Smooth muscle cell (in vitro differentiated cells): ENCODE results near the gene TMEM132C. TPM values are rescaled to one million over a fixed set of nuclear protein-coding genes. Genes with fewer than 3 reads are reported as not detected.

Experiments
- DNase-seq: peaks from one replicate; lab custom pipeline; 2025; ENCODE audit not compliant: unreplicated experiment; lab: John Stamatoyannopoulos, UW
- H2AFZ ChIP-seq: fragments of 200-600 bp; sonication (generic); 2 replicates; pipeline ENCODE4 v1.6.0; 2016; ENCODE audit warnings: antibody characterized with exemption, low read depth, mild to moderate bottlenecking
- H3F3A ChIP-seq: fragments of 200-600 bp; sonication (generic); 2 replicates; pipeline ENCODE4 v1.6.0; 2017; ENCODE audit warnings: antibody characterized with exemption, low read depth
- H3K27ac ChIP-seq: fragments of 200-600 bp; sonication (generic); 2 replicates; pipeline ENCODE4 v1.5.1; 2016; ENCODE audit warnings: low read depth, mild to moderate bottlenecking
- H3K27me3 ChIP-seq: fragments of 200-600 bp; sonication (generic); 2 replicates; pipeline ENCODE4 v1.6.1; 2016; ENCODE audit warnings: low read depth, mild to moderate bottlenecking
- H3K36me3 ChIP-seq: fragments of 200-600 bp; sonication (generic); 2 replicates; pipeline ENCODE4 v1.5.1; 2016; ENCODE audit warnings: low read depth
- H3K4me1 ChIP-seq: fragments of 200-600 bp; sonication (generic); 2 replicates; pipeline ENCODE4 v1.5.1; 2016; ENCODE audit warnings: low read depth
- H3K4me2 ChIP-seq: fragments of 200-600 bp; sonication (generic); 2 replicates; pipeline ENCODE4 v1.6.0; 2016; ENCODE audit warnings: mild to moderate bottlenecking
- H3K4me3 ChIP-seq: fragments of 200-600 bp; sonication (generic); 2 replicates; pipeline ENCODE4 v1.5.1; 2016; ENCODE audit warnings: mild to moderate bottlenecking
- H3K79me2 ChIP-seq: fragments of 200-600 bp; sonication (generic); 2 replicates; pipeline ENCODE4 v1.6.0; 2016; ENCODE audit warnings: low read depth, mild to moderate bottlenecking
- H3K9ac ChIP-seq: fragments of 200-600 bp; sonication (generic); 2 replicates; pipeline ENCODE4 v1.6.0; 2016; ENCODE audit warnings: low read depth
- H3K9me3 ChIP-seq: fragments of 200-600 bp; sonication (generic); replicated peaks from 2 replicates; pipeline ENCODE4 v1.5.1; 2016; ENCODE audit warnings: low read depth
- H4K20me1 ChIP-seq: fragments of 200-600 bp; sonication (generic); 2 replicates; pipeline ENCODE4 v1.6.0; 2016; ENCODE audit warnings: low read depth
- CTCF ChIP-seq: fragments of 200-600 bp; sonication (generic); IDR thresholded peaks from 2 replicates; pipeline ENCODE4 v1.5.1; 2017; ENCODE audit warnings: borderline replicate concordance, mild to moderate bottlenecking, antibody characterized with exemption; ENCODE audit not compliant: insufficient read depth, poor library complexity, severe bottlenecking
- whole genome bisulfite sequencing: methylation state at CpG from one replicate; pipeline ENCODE4 v1.1.7; 2016; ENCODE audit warnings: low lambda C conversion rate; 5-methylcytosine and 5-hydroxymethylcytosine counted together
- polyA plus RNA-seq: library from polyadenylated mRNA; unstranded; fragments of >200 nt; fragmentation: Nextera tagmentation; extraction: Ambion mirVana; gene quantifications from 2 replicates; pipeline ENCODE4 v1.2.1, GENCODE V29; 2016
- total RNA-seq: library from RNA; depleted of rRNA; stranded (reverse); fragments of >200 nt; gene quantifications from 2 replicates; pipeline ENCODE4 v1.2.3, GENCODE V29; 2014

The TMEM132C gene
- total and polyA plus RNA-seq, 2 experiments from 2014 or later, result 0.49 to 0.77 TPM

DNA sequence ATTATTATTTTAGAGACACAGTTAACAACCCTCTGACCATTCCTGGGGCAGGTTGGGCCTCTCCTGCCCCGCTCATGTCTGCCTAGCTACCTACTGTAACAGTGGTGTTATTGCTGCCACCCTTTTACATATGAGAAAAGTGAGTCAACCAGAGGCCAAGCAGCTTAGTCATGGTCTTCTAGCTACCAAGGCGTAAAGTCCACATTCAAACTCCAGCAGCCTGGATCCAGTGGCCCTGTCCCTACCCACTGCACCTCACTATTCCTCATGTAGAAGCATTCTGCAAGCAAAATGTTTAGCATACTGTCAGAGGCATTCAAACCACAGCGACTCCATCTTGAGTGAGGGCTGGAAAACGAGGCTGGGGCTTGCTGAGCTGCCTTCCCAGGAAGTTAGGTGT lies 461.0 kb downstream of the TMEM132C start:
- Histone ChIP-seq H3K27ac (no peak overlapping the region), H3K9me3 (no peaks in the 10 kb centered on the region), H3K4me1 (peaks cover 7% of the 10 kb centered on the region), H3K4me2 (no peak overlapping the region), H3K9ac (no peak overlapping the region), H3K4me3 (no peak overlapping the region), H4K20me1 (no peaks in the 10 kb centered on the region), H3K36me3 (no peaks in the 10 kb centered on the region), H3K79me2 (no peaks in the 10 kb centered on the region), H2AFZ (no peak overlapping the region), H3K27me3 (no peaks in the 10 kb centered on the region), H3F3A (no peaks in the 10 kb centered on the region)
- no peak for TF ChIP-seq CTCF
- WGBS, result 63% methylated on average over 4 of the region's 4 CpGs
- no peak for DNase-seq

DNA sequence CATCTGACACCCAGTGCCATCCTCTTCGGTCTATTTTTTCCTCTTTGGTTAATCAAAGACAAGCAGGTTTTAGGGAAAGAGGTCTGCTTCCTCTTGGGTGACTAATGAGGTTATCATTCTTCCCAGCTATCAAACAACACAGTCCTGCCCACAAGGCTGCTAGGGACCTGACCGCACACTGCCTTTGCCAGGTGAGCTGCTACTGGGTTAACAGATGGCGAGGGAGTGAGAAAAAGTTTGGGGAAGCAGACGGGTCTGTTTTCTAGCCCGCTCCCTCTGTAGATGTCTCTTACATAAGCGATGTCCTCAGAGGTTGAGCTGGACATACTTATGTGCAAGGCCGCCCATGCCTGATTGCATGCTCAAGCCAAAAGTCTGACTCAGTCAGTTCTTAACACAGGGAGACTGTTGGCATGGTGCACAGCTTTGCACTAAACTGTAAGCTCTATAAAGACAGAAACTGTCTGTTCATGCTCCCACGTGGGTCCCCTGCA lies 462.7 kb downstream of the TMEM132C start:
- Histone ChIP-seq H3K4me2 (no peak overlapping the region), H3K4me3 (no peak overlapping the region), H3K9me3 (no peaks in the 10 kb centered on the region), H3K27me3 (no peaks in the 10 kb centered on the region), H3K79me2 (no peaks in the 10 kb centered on the region), H3F3A (peaks cover 5% of the 10 kb centered on the region), H2AFZ (no peak overlapping the region), H3K27ac (no peak overlapping the region), H3K4me1 (peaks cover 20% of the 10 kb centered on the region), H3K36me3 (no peaks in the 10 kb centered on the region), H4K20me1 (no peaks in the 10 kb centered on the region), H3K9ac (no peak overlapping the region)
- TF ChIP-seq CTCF, result no peak
- WGBS, result 64% methylated on average over 8 of the region's 8 CpGs
- no peak for DNase-seq

DNA sequence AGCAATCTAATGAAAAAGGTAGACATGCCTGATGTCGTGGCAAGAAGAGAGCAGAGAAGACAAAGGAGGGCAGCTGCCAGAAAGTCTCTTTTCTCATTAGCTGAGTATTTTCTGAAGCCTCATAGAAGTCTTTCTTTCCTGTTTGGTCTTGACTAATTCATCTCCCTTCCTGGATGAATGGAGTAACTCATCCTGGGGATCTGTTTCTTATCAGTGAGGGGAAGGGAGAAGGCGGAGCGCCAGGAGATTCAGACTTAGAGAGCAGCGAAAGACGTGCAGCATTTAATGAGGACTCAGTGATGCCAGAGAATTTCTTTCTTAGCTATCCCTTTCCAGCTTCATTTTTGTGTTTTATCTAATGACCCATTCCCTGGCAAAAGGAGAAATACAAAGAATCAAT lies 467.4 kb downstream of the TMEM132C start:
- 33% methylated on average over 5 of the region's 5 CpGs for WGBS
- no peak overlapping the region for H3K9ac ChIP-seq
- DNase-seq, result no peak
- H3K36me3 ChIP-seq, result no peaks in the 10 kb centered on the region
- no peak overlapping the region for H3K27ac ChIP-seq
- no peak for TF ChIP-seq CTCF
- H3K4me2 ChIP-seq, result peak overlapping the region; percentile 45
- H4K20me1 ChIP-seq, result no peaks in the 10 kb centered on the region
- no peaks in the 10 kb centered on the region for H3K9me3 ChIP-seq
- no peak overlapping the region for H3K4me3 ChIP-seq
- H3F3A ChIP-seq, result peaks cover 5% of the 10 kb centered on the region
- peak overlapping the region; percentile 59 for H2AFZ ChIP-seq
- H3K79me2 ChIP-seq, result no peaks in the 10 kb centered on the region
- no peaks in the 10 kb centered on the region for H3K27me3 ChIP-seq
- H3K4me1 ChIP-seq, result peaks cover 22% of the 10 kb centered on the region

DNA sequence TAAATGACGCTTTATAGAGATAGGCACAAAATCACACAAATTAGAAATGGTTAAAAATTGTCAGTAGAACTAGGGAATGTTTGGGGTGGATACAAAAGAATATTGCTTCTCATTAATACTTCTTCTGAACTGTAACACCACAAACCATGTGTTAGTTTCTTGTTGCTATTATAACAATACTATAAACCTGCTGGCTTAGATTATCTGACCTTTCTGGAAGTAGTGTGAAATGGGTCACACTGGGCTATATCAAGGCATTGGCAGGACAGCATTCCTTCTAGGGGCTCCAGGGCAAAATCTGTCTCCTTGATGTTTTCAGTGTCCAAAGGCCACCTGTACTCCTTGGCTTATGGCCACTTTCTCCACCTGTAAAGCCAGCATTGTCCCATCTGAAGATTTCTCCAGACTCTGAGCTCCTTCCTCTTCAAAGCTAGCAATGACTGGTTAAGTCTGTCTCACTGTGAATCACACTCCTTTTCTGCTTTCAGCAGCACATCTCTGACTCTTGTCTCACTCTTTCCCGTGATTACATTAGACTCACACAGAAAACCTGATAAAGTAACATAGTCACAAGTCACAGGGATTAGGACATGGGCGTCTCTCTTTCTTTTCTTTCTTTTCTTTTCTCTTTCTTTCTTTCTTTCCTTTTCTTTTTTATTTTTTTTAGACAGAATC lies 470.5 kb downstream of the TMEM132C start:
- Histone ChIP-seq H3K9me3 (no peaks in the 10 kb centered on the region), H3K9ac (no peak overlapping the region), H4K20me1 (no peaks in the 10 kb centered on the region), H3K27ac (no peak overlapping the region), H3F3A (peaks cover 5% of the 10 kb centered on the region), H3K36me3 (no peaks in the 10 kb centered on the region), H3K4me1 (peaks cover 16% of the 10 kb centered on the region), H3K4me3 (no peak overlapping the region), H3K4me2 (peak overlapping the region; percentile 26), H3K79me2 (no peaks in the 10 kb centered on the region), H2AFZ (no peak overlapping the region), H3K27me3 (no peaks in the 10 kb centered on the region)
- no peak for DNase-seq
- no peak for TF ChIP-seq CTCF
- 53% methylated on average over 3 of the region's 3 CpGs for WGBS
